Thyroid gland (tissue), 4 donors: ENCODE data around the gene SKIC8. TPM values are rescaled to one million over a fixed set of nuclear protein-coding genes. Genes with fewer than 3 reads are reported as not detected.

Source experiments
- DNase-seq, 2 donors: peaks; one replicate each; pipeline ENCODE4 v3.0.0-alpha.2; 2019
- H3K27ac ChIP-seq, 3 donors: fragments of 200-600 bp; sonication (generic); 1 replicate in 2 of 3; 2 replicates in 1 of 3; pipeline ENCODE4 v1.5.1; 2016 to 2019; ENCODE audit warnings: mild to moderate bottlenecking in 1 of 3, moderate library complexity in 1 of 3
- H3K27me3 ChIP-seq: fragments of 200-600 bp; sonication (generic); one replicate; pipeline ENCODE4 v1.5.1; 2019
- H3K36me3 ChIP-seq, 2 donors: fragments of 200-600 bp; sonication (generic); one replicate each; pipeline ENCODE4 v1.5.1; 2016 to 2019
- H3K4me1 ChIP-seq, 2 donors: fragments of 200-600 bp; sonication (generic); one replicate each; pipeline ENCODE4 v1.5.1; 2017 to 2019
- H3K4me3 ChIP-seq, 3 donors: fragments of 200-600 bp; sonication (generic); replicated peaks in 1 of 3; 1 replicate in 2 of 3; 2 replicates in 1 of 3; pipeline ENCODE4 v1.5.1; 2016; ENCODE audit warnings: mild to moderate bottlenecking in 1 of 3
- H3K9me3 ChIP-seq: fragments of 200-600 bp; sonication (generic); one replicate; pipeline ENCODE4 v1.5.1; 2017
- CTCF ChIP-seq, 6 experiments: fragments of 200-600 bp in 3 of 6; fragments of 450-650 bp in 3 of 6; sonication (generic) in 3 of 6; IDR thresholded peaks; one replicate each; pipeline ENCODE4 v1.5.1; 2016 to 2019; ENCODE audit warnings: antibody characterized with exemption in 6 of 6, mild to moderate bottlenecking in 2 of 6, inconsistent platforms in 1 of 6, moderate library complexity in 1 of 6
- POLR2A ChIP-seq, 2 donors: fragments of 450-650 bp; IDR thresholded peaks; one replicate each; pipeline ENCODE4 v1.6.1; 2017; ENCODE audit warnings: antibody characterized with exemption in 2 of 2, mild to moderate bottlenecking in 2 of 2, moderate library complexity in 1 of 2
- WGBS, 2 donors: methylation state at CpG; one replicate each; pipeline ENCODE4 v1.1.5; 2017; 5-methylcytosine and 5-hydroxymethylcytosine counted together
- intact Hi-C: fragments of 100-400 bp; cut with DNase I; formaldehyde crosslinking; loops from one replicate; pipeline ENCODE4 v1.15.1; 2023
- total RNA-seq, 4 donors: library from RNA; depleted of rRNA; stranded (reverse); fragments of >200 nt; gene quantifications; one replicate each; pipeline ENCODE4 v1.2.3, GENCODE V29; 2016

The SKIC8 gene
- total RNA-seq, 4 donors from 2014 or later, result 87.0 to 113 (median 101) TPM

GRCh38 chr15:78265137-78265460, 34.3 kb downstream of the SKIC8 start:
- no peak for TF ChIP-seq CTCF (IDR thresholded peaks at IDR 0.05)
- no peak for TF ChIP-seq POLR2A (IDR thresholded peaks at IDR 0.05)
- intact Hi-C loops, result no loop called here
- peaks cover 11 to 13% of the 10 kb centered on the region in 2 donors for H3K4me1 ChIP-seq
- H3K27ac ChIP-seq, result peak overlapping the region in 1 of 3 donors; percentile 80
- no peaks in the 10 kb centered on the region for H3K27me3 ChIP-seq
- no peaks in the 10 kb centered on the region for H3K9me3 ChIP-seq
- WGBS, 2 donors, result 54 to 55% methylated on average over 5 to 10 of the region's 12 CpGs
- no peaks in the 10 kb centered on the region for H3K36me3 ChIP-seq
- peak overlapping the region in 2 of 3 donors; percentile 66 to 71 for H3K4me3 ChIP-seq
- no peak for DNase-seq

GRCh38 chr15:78264304-78265136, 34.9 kb downstream of the SKIC8 start, which contains the start of gene DNAJA4:
Gene DNAJA4, plus strand, starts transcription at chr15:78264562. Its CDS starts 202 bp downstream, at chr15:78264764.
- intact Hi-C loops, result no loop called here
- no peaks in the 10 kb centered on the region for H3K9me3 ChIP-seq
- 0% methylated on average over 2 of the region's 107 CpGs; no CpG with 5 or more reads in 1 of the 2 donors for WGBS, 2 donors
- no peaks in the 10 kb centered on the region for H3K36me3 ChIP-seq
- no peak for TF ChIP-seq CTCF (IDR thresholded peaks at IDR 0.05)
- TF ChIP-seq POLR2A (IDR thresholded peaks at IDR 0.05), result peak in 1 of 2 donors; percentile 48
- H3K27ac ChIP-seq, result peak within 1 kb of the TSS in 2 of 3 donors; percentile 67 to 80
- peak within 1 kb of the TSS; percentile 25 to 71 (median 66) for H3K4me3 ChIP-seq
- H3K27me3 ChIP-seq, result no peaks in the 10 kb centered on the region
- H3K4me1 ChIP-seq, result peaks cover 11 to 13% of the 10 kb centered on the region in 2 donors
- peak; percentile 69 to 71 for DNase-seq

- 100% methylated on average over 1 to 6 of the region's 23 CpGs for WGBS, 2 donors
- Histone ChIP-seq H3K4me3 (peak overlapping the region; percentile 25 to 71 (median 55)), H3K27ac (peak overlapping the region in 2 of 3 donors; percentile 64 to 80)
Measured at GRCh38 chr15:78263907-78264303, 35.5 kb downstream of the SKIC8 start.

GRCh38 chr15:78263351-78263781, 36.0 kb downstream of the SKIC8 start:
- intact Hi-C loops, result no loop called here
- Histone ChIP-seq H3K27me3 (no peaks in the 10 kb centered on the region), H3K4me1 (peaks cover 11 to 13% of the 10 kb centered on the region in 2 donors), H3K4me3 (no peak overlapping the region), H3K27ac (peak overlapping the region in 1 of 3 donors; percentile 80), H3K9me3 (no peaks in the 10 kb centered on the region), H3K36me3 (no peaks in the 10 kb centered on the region)
- 95 to 96% methylated on average over 7 of the region's 7 CpGs for WGBS, 2 donors
- TF ChIP-seq POLR2A (IDR thresholded peaks at IDR 0.05), result no peak
- TF ChIP-seq CTCF (IDR thresholded peaks at IDR 0.05), result no peak
- no peak for DNase-seq

More at GRCh38 chr15:78263907-78264303, 35.5 kb downstream of the SKIC8 start:
- no peaks in the 10 kb centered on the region for H3K36me3 ChIP-seq
- DNase-seq, result no peak
- H3K9me3 ChIP-seq, result no peaks in the 10 kb centered on the region
- peaks cover 11 to 13% of the 10 kb centered on the region in 2 donors for H3K4me1 ChIP-seq
- no peak for TF ChIP-seq POLR2A (IDR thresholded peaks at IDR 0.05)
- no peak for TF ChIP-seq CTCF (IDR thresholded peaks at IDR 0.05)
- no peaks in the 10 kb centered on the region for H3K27me3 ChIP-seq
- intact Hi-C loops, result no loop called here

GRCh38 chr15:78261062-78261461, 38.3 kb downstream of the SKIC8 start:
- H3K9me3 ChIP-seq, result no peaks in the 10 kb centered on the region
- no peaks in the 10 kb centered on the region for H3K36me3 ChIP-seq
- H3K4me1 ChIP-seq, result peaks cover 5 to 8% of the 10 kb centered on the region in 2 donors
- no peaks in the 10 kb centered on the region for H3K27me3 ChIP-seq
- intact Hi-C loops, result no loop called here
- no peak for TF ChIP-seq CTCF (IDR thresholded peaks at IDR 0.05)
- no peak for TF ChIP-seq POLR2A (IDR thresholded peaks at IDR 0.05)
- no peak for DNase-seq
- H3K27ac ChIP-seq, result no peak overlapping the region
- H3K4me3 ChIP-seq, result no peak overlapping the region
- WGBS, 2 donors, result 88 to 89% methylated on average over 3 of the region's 3 CpGs
